HG02759 (cell line): ENCODE measurements around the gene PRICKLE4.

Source experiments
- ATAC-seq: cut with Tn5 transposase; IDR thresholded peaks from one replicate; pipeline ENCODE4 v1.9.1; 2021; ENCODE audit warnings: mild to moderate bottlenecking, moderate library complexity; ENCODE audit not compliant: unreplicated experiment

PRICKLE4 gene

GRCh38 chr6:41770381-41771057 lies 10.1 kb upstream of the PRICKLE4 start:
- no peak for ATAC-seq

DNA sequence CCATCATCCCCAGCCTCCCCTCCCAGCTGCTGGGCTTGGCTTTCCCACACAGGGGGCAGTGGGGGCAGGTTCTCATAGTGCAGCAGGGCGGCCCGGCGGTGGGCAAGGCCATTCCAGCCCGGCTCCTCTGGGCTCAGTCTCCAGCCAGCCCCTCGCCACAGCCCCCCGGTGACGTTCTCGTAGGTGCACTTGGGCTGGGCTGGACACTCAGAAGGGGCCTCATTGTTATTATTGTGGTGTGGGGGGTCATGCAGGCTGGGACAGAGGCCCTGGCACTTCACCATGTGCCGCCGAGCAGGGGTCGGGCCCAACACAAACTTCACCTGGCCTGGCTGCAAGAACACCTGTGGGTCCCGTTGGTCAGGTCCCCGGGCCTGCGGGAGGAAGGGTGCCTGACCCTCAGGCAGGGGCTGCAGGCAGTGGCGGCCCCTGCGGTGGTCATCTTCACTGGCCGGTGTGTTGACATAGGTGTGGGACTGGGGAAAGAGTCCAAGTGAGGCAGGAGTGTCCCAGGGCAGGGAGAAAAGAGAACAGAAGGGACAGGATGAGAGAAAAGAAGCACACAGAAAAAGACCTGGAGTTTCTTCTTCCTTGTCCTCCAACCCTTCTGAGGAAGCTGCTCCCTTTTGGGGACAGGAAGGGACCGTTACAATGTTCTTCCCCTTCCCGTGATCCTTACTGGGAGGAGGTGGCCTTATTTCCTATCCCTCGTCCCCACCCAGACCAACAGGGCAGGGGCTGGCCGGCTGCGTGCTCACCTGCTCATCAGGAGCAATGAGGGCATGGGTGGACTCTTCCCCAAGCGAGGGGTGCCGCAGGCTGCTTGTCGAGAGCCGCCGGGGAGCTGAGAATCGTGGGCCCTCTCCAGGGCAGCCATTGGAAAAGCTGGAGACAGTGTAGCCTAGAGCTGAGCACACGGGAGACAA lies 9.3 kb upstream of the PRICKLE4 start:
- no peak for ATAC-seq

DNA sequence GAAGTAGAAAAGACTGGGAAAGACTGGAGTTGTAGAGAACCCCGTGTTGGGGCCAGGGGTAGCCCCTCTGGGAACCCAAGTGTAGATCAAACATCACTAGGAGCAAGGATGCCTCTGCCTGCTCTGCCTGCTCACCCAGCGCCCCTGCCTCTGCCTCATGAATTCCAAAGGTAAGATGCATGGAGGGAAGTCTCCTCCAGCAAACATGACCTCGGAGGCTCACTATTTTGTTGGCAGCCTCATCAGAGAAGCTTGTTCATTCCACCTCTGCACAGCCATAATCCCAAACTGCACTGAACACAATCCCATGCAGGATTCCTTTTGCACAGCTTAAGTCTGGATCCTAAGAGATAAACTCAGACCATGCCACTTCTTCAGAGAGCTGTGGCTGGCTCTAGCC lies 5.7 kb upstream of the PRICKLE4 start:
- ATAC-seq: no peak

GRCh38 chr6:41775293-41775882 lies 5.2 kb upstream of the PRICKLE4 start:
- ATAC-seq: no peak

GRCh38 chr6:41777551-41778285 lies 2.9 kb upstream of the PRICKLE4 start:
- ATAC-seq: no peak

DNA sequence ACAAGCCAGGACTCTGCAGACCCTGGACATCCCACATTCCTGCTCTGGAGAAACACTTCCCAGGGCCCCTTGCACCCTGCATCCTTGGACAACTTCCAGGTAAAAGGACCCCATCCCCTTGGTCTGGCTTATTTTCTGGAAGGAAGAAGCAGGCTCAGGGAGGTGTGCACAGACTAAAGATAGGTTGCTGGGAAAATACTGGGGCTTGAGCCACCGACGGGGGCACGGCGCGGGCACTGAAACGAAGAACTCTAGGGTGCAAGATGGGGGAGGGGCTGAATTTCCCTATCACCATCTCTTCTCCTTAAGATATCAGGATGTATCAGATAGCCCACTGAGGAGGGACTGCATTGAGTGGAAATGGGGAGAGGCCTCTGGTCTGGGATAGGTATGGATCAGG lies 1.7 kb upstream of the PRICKLE4 start:
- ATAC-seq: no peak

GRCh38 chr6:41779336-41779735 lies 1.2 kb upstream of the PRICKLE4 start:
- peak; percentile 26 for ATAC-seq

- peak; percentile 96 for ATAC-seq
These were observed 613 bp upstream of the PRICKLE4 start, which contains the start of gene FRS3 for GRCh38 chr6:41779788-41780550. Gene FRS3, minus strand, starts transcription at chr6:41779900. Its CDS starts 2,913 bp downstream, at chr6:41776987.

- ATAC-seq: no peak
These were observed 766 bp downstream of the PRICKLE4 start for GRCh38 chr6:41781366-41781730.

- no peak for ATAC-seq
These were observed 2.7 kb downstream of the PRICKLE4 start for GRCh38 chr6:41783106-41783780.

- no peak for ATAC-seq
These were observed 4.1 kb downstream of the PRICKLE4 start for GRCh38 chr6:41784581-41785171.

GRCh38 chr6:41785254-41785653 lies 4.7 kb downstream of the PRICKLE4 start:
- no peak for ATAC-seq

GRCh38 chr6:41785689-41786450 lies 5.3 kb downstream of the PRICKLE4 start:
- ATAC-seq: peak; percentile 1

DNA sequence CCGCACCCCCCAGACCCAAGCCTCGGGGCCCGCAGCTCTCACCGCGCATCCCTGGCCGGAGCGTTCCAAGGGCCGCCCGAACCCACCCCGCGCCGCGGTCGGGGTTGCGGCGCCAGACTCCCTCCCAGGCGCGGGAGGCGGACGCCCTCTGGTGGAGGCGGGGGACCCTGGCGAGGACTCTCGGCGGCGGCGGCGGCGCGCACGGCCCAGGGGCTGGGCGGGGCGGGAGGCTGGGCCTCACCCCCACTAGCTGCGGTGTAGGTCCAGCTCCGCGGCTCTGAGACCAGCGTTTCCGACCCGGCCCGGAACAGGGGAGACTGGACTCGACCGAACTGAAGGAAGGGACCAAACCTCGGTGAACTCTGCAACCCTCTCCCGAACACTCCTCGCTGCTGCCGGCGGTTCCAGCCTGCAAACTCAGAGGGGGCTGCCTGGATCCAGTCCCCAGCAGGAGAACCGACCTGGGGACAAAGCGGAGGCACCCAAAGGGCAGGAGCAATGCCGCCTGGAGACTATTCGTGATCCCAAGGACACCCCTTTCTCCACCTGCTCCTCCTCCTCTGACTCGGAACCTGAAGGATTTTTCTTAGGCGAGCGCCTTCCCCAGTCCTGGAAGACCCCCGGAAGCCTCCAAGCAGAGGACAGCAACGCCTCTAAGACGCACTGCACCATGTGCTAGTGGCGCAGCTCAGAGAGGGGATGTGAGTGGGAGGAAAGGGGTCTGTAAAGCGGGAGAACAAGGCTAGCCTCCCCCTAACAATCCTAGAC lies 6.1 kb downstream of the PRICKLE4 start:
- ATAC-seq: peak; percentile 64

- ATAC-seq: peak; percentile 77
These were observed 6.8 kb downstream of the PRICKLE4 start, which contains the start of gene TOMM6 for GRCh38 chr6:41787219-41787917. Gene TOMM6, plus strand, starts transcription at chr6:41787694. Its CDS starts 4 bp downstream, at chr6:41787698.

DNA sequence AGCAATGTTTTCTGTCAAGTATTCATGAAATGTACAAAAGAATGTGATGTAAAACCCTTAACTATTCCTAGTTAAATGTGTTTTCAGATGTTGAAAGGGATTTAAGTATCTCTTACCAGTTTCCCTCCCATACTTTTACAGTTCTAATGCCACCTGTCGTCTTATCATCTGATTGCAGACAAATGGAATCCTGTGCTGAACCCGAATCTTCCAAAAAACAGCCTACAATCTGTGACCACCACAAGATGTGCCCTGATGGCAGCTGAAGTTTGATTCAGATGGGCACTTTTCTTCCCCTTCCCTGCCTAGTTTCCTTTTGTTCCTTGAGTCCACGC lies 8.8 kb downstream of the PRICKLE4 start:
- no peak for ATAC-seq

DNA sequence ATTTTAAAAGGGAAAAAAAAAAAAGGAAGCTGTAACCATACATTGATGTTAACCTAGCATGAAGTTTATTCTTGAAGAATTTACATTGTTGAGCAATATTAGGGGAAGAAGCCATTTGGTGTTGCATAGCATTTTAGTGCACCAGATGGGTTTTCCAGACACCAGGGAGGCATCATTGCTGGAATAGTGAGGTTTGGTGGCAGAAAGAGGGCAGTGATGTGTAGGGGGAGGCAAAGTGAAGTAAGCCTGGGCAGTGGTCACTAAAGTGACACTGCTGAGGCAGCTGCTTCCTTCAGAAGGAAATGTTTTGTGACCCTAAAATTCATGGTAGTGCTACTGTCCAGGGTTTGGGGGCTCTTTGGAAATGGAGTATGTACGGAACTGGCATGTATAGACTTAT lies 9.5 kb downstream of the PRICKLE4 start:
- no peak for ATAC-seq
